Upper lobe of left lung (tissue), 6 donors: ENCODE measurements around the gene DHX32. TPM values are rescaled to one million over a fixed set of nuclear protein-coding genes. Genes with fewer than 3 reads are reported as not detected.
A peak's percentile ranks its signal among the peaks of the same experiment; 100 is the strongest.

ENCODE experiments used
- ATAC-seq, 2 donors: fragments of 200-7000 bp; cut with Tn5 transposase; one replicate each; pipeline ENCODE4 v1.9.1; 2022; ENCODE audit warnings: mild to moderate bottlenecking in 2 of 2, moderate library complexity in 2 of 2; ENCODE audit not compliant: low FRiP score in 2 of 2
- DNase-seq, 2 donors: peaks; one replicate each; pipeline ENCODE4 v3.0.0-alpha.2; 2019 to 2020
- H3K27ac ChIP-seq, 4 donors: fragments of 200-600 bp; sonication (generic); one replicate each; pipeline ENCODE4 v1.5.1; 2016 to 2019
- H3K27me3 ChIP-seq, 4 donors: fragments of 200-600 bp; sonication (generic); one replicate each; pipeline ENCODE4 v1.5.1; 2017 to 2019
- H3K36me3 ChIP-seq, 4 donors: fragments of 200-600 bp; sonication (generic); one replicate each; pipeline ENCODE4 v1.5.1; 2016 to 2019
- H3K4me1 ChIP-seq, 4 donors: fragments of 200-600 bp; sonication (generic); one replicate each; pipeline ENCODE4 v1.5.1; 2018 to 2019
- H3K4me3 ChIP-seq, 4 donors: fragments of 200-600 bp; sonication (generic); one replicate each; pipeline ENCODE4 v1.5.1; 2017 to 2019; ENCODE audit warnings: mild to moderate bottlenecking in 2 of 4, moderate library complexity in 1 of 4
- H3K9me3 ChIP-seq, 4 donors: fragments of 200-600 bp; sonication (generic); one replicate each; pipeline ENCODE4 v1.5.1; 2018 to 2019
- CTCF ChIP-seq, 6 experiments: fragments of 450-650 bp in 4 of 6; fragments of 200-600 bp in 2 of 6; sonication (generic) in 2 of 6; IDR thresholded peaks; one replicate each; pipeline ENCODE4 v1.5.1; 2016 to 2019; ENCODE audit warnings: antibody characterized with exemption in 6 of 6
- EP300 ChIP-seq, 4 donors: sonication (generic); formaldehyde crosslinking; IDR thresholded peaks; one replicate each; pipeline ENCODE4 v1.5.1; 2017; ENCODE audit warnings: antibody characterized with exemption in 4 of 4, control low read depth in 2 of 4
- POLR2A ChIP-seq, 4 donors: fragments of 450-650 bp; IDR thresholded peaks; one replicate each; pipeline ENCODE4 v1.5.1; 2016 to 2017; ENCODE audit warnings: antibody characterized with exemption in 4 of 4, mild to moderate bottlenecking in 2 of 4
- POLR2AphosphoS5 ChIP-seq, 2 donors: sonication (generic); formaldehyde crosslinking; IDR thresholded peaks; one replicate each; pipeline ENCODE4 v1.5.1; 2017; ENCODE audit warnings: antibody characterized with exemption in 2 of 2
- WGBS, 2 donors: methylation state at CpG; one replicate each; pipeline ENCODE4 v1.1.5; 2017 to 2018; 5-methylcytosine and 5-hydroxymethylcytosine counted together
- total RNA-seq, 6 donors: library from RNA; depleted of rRNA in 4 of 6; stranded (reverse); fragments of >200 nt in 4 of 6; gene quantifications; one replicate each; pipeline versions ENCODE4 v1.1.0 to v1.2.1, GENCODE V29; 2016 to 2021
- donor health status: DM: no; HTN: no; CAD: no; lungs with moderate emphysema.
- donor health status: DM: no; HTN: yes; CAD: no; lungs with severe emphysema.

The DHX32 gene
- total RNA-seq, 6 donors from 2014 or later = 9.4 to 37.2 (median 28.0) TPM

- WGBS, 2 donors = 75 to 94% methylated on average over 1 of the region's 1 CpG
Measured at GRCh38 chr10:125801574-125801973, 79.5 kb downstream of the DHX32 start.

GRCh38 chr10:125799451-125800182 lies 81.5 kb downstream of the DHX32 start:
- ATAC-seq (no peak), DNase-seq (no peak)
- Histone ChIP-seq H3K27ac (no peak overlapping the region), H3K36me3 (peaks cover 0 to 58% (median 25%) of the 10 kb centered on the region in 4 donors), H3K4me3 (no peak overlapping the region), H3K27me3 (no peaks in the 10 kb centered on the region), H3K4me1 (no peaks in the 10 kb centered on the region), H3K9me3 (no peaks in the 10 kb centered on the region)
- TF ChIP-seq CTCF (IDR thresholded peaks at IDR 0.05) (no peak), POLR2A (IDR thresholded peaks at IDR 0.05) (no peak)
- 94 to 96% methylated on average over 8 of the region's 8 CpGs for WGBS, 2 donors

More at GRCh38 chr10:125801574-125801973, 79.5 kb downstream of the DHX32 start:
- ATAC-seq (no peak), DNase-seq (no peak)
- Histone ChIP-seq H3K4me3 (no peak overlapping the region), H3K27ac (no peak overlapping the region), H3K9me3 (no peaks in the 10 kb centered on the region), H3K36me3 (peaks cover 0 to 62% (median 29%) of the 10 kb centered on the region in 4 donors), H3K4me1 (no peaks in the 10 kb centered on the region), H3K27me3 (no peaks in the 10 kb centered on the region)
- TF ChIP-seq POLR2A (IDR thresholded peaks at IDR 0.05) (no peak), EP300 (IDR thresholded peaks at IDR 0.05) (no peak), CTCF (IDR thresholded peaks at IDR 0.05) (no peak)

- Histone ChIP-seq H3K27me3 (no peaks in the 10 kb centered on the region), H3K36me3 (peaks cover 0 to 62% (median 35%) of the 10 kb centered on the region in 4 donors), H3K9me3 (no peaks in the 10 kb centered on the region), H3K4me1 (no peaks in the 10 kb centered on the region), H3K4me3 (no peak overlapping the region), H3K27ac (no peak overlapping the region)
- ATAC-seq (peak in 1 of 2 donors; percentile 62), DNase-seq (no peak)
- WGBS, 2 donors = 57 to 63% methylated on average over 3 to 5 of the region's 5 CpGs
- TF ChIP-seq POLR2A (IDR thresholded peaks at IDR 0.05) = no peak
- TF ChIP-seq POLR2AphosphoS5 (IDR thresholded peaks at IDR 0.05) = no peak
- TF ChIP-seq CTCF (IDR thresholded peaks at IDR 0.05) = no peak
- no peak for TF ChIP-seq EP300 (IDR thresholded peaks at IDR 0.05)
Measured at GRCh38 chr10:125797994-125798662, 83.0 kb downstream of the DHX32 start.

GRCh38 chr10:125797424-125797823 lies 83.7 kb downstream of the DHX32 start:
- H3K27ac ChIP-seq = no peak overlapping the region

More at GRCh38 chr10:125797424-125797823, 83.7 kb downstream of the DHX32 start:
- no peak for DNase-seq
- ATAC-seq = no peak
- H3K4me3 ChIP-seq = no peak overlapping the region
- no peaks in the 10 kb centered on the region for H3K4me1 ChIP-seq
- 84 to 90% methylated on average over 7 to 8 of the region's 8 CpGs for WGBS, 2 donors
- no peaks in the 10 kb centered on the region for H3K27me3 ChIP-seq
- peaks cover 3 to 64% (median 38%) of the 10 kb centered on the region in 4 donors for H3K36me3 ChIP-seq
- TF ChIP-seq EP300 (IDR thresholded peaks at IDR 0.05) (no peak), POLR2AphosphoS5 (IDR thresholded peaks at IDR 0.05) (no peak), CTCF (IDR thresholded peaks at IDR 0.05) (no peak), POLR2A (IDR thresholded peaks at IDR 0.05) (no peak)
- no peaks in the 10 kb centered on the region for H3K9me3 ChIP-seq
